Pulmonary artery endothelial cell (primary cell): Measurements from ENCODE around the gene CFAP54. TPM values are rescaled to one million over a fixed set of nuclear protein-coding genes. Genes with fewer than 3 reads are reported as not detected.

ENCODE experiments used
- DNase-seq: peaks from one replicate; pipeline ENCODE4 v3.0.0-alpha.2; 2011; ENCODE audit warnings: low read depth, low spot score
- total RNA-seq: library from RNA; depleted of rRNA; stranded (reverse); fragments of >200 nt; gene quantifications from 2 replicates; pipeline ENCODE4 v1.2.3, GENCODE V29; 2014

Gene CFAP54
- total RNA-seq, 1 donor from 2014 or later = 26.2 TPM

DNA sequence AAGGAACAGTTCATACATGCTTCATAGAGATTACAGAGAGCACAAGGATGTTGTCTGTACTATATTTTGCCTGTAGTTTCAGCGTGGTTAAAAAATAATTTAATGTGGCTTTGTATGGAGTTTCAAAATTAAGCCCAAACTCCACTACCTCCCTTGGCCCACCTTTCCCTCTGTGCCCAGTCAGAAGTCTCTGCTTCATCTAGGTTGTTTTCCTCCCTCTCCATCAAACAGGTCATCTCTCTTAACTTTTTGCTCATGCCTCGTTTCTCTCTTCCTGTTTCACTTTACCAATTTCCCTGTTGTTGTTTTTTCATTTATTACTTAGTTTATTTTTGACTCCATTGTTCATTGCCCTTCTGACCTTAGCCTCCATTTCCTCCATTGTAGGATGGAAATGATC lies 322.8 kb downstream of the CFAP54 start:
- no peak for DNase-seq

GRCh38 chr12:96814200-96814599 lies 324.8 kb downstream of the CFAP54 start:
- DNase-seq = no peak

- DNase-seq = no peak
These were observed 332.2 kb downstream of the CFAP54 start for GRCh38 chr12:96821592-96821991.

- no peak for DNase-seq
These were observed 333.3 kb downstream of the CFAP54 start for GRCh38 chr12:96822641-96823040.

DNA sequence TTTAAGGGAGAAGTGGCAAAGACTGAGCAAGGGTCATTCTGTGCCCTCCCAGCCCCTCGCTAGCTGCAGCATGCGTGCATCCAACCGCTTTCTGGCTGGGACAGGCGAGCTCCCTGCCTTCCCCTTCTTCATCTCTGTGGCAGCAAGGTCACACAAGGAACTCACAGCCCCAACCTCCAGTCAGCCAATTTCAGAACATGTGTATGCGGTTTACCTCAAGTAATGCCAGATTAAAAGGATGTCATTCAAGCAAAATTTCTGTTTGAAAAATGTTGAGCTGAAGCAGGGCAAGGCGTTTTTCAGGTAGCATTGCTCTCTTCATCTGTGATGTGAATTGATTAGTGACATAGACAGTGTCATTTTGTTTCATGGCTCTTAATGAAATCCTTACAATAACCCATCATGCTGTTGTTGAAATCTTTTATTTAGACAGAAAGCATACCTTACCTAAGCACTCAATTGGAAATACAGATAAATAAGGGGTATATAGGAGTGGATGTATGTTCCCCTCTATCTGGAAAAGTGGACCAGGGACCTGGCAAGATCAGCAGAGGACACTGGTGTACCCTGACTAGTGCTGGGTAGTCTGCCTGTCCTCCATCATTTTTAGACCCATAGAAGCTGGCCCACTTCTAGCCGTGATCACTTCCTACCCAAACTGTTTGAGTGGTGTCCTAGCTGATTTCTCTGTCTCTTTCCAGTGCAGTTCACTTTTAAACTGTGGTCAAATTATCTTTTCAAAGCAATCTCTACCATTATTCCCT lies 334.9 kb downstream of the CFAP54 start:
- DNase-seq = no peak

- DNase-seq = no peak
These were observed 335.5 kb downstream of the CFAP54 start for GRCh38 chr12:96824838-96825236.

DNA sequence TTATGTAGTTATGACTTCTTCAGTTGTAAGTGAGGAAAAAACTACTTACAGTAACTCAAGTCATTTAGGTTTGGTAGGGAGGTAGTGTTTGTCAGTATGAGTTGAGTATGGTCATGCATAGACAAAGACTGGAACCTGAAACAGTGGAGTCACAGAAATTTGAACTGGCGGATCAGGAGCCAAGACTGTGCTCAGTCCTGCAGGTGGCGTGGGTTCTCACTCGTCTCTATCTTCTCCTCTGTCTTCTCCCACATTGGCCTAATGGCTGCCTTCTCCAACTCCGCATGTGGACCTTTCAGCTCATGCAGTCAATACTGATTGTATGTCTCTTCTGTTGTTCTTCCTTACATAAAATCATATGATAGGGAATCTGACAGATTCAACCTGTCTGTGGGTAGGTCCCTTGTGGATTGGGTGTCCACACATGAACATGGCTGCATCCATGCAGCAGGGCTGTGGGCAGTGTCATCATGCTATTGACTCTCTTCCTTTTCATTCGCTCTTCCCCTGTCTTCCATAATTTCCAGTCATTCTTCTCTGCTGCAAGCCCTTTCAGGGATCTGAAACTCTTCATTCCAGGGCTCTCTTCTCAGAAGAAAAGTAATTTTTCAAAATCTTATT lies 338.9 kb downstream of the CFAP54 start:
- no peak for DNase-seq

- no peak for DNase-seq
These were observed 340.0 kb downstream of the CFAP54 start for GRCh38 chr12:96829354-96829753.

GRCh38 chr12:96831346-96831745 lies 342.0 kb downstream of the CFAP54 start:
- no peak for DNase-seq

GRCh38 chr12:96846293-96846692 lies 356.9 kb downstream of the CFAP54 start:
- DNase-seq = no peak

DNA sequence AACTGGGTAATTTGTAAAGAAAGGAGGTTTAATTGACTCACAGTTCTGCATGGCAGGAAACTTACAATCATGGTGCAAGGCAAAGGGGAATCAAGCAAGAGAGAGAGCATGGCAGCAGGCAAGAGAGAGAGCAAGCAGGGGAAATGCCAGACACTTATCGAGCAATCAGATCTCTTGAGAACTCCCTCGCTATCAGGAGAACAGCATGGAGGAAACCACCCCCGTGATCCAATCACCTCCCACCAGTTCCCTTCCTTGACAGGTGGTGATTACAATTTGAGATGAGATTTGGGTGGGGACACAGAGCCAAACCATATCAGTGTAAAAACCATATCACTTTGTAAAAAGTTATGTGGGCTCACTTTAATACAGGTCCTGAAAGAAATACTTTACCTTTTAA lies 361.3 kb downstream of the CFAP54 start:
- no peak for DNase-seq

- no peak for DNase-seq
These were observed 368.8 kb downstream of the CFAP54 start for GRCh38 chr12:96858162-96858561.

GRCh38 chr12:96861656-96862055 lies 372.3 kb downstream of the CFAP54 start:
- DNase-seq = no peak

- no peak for DNase-seq
These were observed 372.9 kb downstream of the CFAP54 start for GRCh38 chr12:96862326-96862725.

GRCh38 chr12:96864335-96864734 lies 375.0 kb downstream of the CFAP54 start:
- no peak for DNase-seq

GRCh38 chr12:96866801-96867590 lies 377.6 kb downstream of the CFAP54 start:
- no peak for DNase-seq

DNA sequence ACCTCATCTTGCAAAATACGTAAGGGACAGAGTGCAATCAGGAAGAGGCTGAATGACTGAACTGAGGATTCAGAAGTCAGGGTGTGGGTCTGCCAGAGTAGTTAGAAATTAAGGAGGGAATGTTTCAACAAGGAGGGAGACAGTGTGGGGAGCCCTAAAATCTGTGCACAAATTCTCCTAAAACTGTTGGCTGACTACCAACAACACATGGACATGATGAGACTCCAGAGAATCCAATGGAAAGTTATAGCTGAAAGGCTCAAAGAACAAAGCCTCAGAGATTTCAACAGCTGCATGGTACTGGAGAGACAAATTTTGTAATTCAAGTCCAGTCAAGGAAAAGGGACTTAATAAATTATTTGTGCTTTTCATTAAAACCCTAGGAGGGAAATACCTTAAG lies 381.6 kb downstream of the CFAP54 start:
- DNase-seq = no peak

GRCh38 chr12:96872961-96873360 lies 383.6 kb downstream of the CFAP54 start:
- DNase-seq = no peak

DNA sequence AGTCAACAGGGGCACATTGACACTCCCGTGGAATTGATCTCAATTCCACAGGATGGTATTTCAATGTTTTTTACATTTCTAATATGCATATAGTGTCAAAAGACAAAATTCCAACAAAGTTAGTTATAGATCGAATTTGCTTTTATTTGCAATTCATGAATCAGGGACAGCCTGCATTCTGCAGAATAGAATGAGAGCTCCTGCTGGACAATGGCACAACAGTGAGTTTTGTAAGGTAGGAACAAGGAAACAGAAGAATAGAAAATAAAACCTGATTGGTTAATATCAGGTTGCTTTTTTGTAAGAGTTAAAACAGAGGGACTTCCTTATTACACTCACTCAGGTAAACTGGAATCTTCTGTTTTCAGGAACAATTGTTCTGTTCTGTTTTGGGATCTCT lies 384.8 kb downstream of the CFAP54 start:
- no peak for DNase-seq

GRCh38 chr12:96876966-96877365 lies 387.6 kb downstream of the CFAP54 start:
- DNase-seq = no peak

- DNase-seq = no peak
These were observed 389.3 kb downstream of the CFAP54 start for GRCh38 chr12:96878704-96879103.

DNA sequence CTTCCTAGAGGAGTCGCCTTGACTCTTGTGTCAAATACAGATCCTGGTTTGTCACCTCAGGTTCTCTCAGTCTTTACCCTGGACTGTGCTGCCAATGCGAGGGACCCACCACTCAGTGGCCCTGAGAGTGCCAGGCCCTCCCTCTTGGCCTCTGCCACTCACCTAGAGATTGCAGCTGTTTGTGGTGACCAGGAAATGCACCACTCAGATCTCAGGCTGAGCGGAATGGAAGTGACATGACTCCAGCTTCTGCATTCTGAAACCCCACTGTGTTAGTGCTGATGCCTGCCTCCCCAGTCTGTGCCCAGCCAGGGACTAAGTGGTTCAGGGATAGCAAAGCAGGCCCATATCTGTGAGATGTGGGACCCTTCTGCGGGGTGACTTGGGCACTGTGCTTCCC lies 389.9 kb downstream of the CFAP54 start:
- no peak for DNase-seq
